ENCODE measurements around the gene DAB1.

DNA sequence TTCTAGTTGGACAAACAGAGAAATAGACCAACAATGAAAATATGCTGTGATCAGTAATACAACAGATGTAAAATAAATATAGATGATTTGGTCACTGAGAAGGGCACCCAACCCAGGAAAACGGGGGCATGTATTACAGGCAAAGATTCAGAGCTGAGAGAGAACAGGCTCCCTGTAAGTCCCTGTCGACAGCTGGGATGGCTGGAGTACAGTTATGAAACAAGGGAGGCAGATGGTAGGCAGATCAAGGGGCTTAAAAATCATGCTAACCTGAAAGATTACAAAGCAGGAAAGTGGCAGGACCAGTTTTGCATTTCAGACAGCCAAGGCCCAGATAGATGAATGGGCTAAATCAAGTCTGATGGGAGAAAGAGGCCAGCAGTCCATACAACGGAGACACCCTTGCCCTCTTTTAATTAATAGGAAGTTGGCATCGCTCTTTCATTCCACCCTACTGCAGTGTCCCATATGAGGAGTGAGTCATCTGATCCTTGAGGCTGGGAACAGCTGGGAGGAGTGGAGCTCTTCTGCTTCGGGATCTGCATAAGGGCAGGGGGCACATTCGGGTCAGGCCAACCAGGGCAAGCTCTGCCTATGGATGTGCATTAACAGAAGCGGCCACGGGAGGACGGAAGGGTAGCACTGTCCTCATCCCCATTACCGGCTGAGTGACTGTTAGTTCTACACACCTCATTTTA, 171.1 kb downstream of the DAB1 start:
- TF ChIP-seq, protein P1, sequence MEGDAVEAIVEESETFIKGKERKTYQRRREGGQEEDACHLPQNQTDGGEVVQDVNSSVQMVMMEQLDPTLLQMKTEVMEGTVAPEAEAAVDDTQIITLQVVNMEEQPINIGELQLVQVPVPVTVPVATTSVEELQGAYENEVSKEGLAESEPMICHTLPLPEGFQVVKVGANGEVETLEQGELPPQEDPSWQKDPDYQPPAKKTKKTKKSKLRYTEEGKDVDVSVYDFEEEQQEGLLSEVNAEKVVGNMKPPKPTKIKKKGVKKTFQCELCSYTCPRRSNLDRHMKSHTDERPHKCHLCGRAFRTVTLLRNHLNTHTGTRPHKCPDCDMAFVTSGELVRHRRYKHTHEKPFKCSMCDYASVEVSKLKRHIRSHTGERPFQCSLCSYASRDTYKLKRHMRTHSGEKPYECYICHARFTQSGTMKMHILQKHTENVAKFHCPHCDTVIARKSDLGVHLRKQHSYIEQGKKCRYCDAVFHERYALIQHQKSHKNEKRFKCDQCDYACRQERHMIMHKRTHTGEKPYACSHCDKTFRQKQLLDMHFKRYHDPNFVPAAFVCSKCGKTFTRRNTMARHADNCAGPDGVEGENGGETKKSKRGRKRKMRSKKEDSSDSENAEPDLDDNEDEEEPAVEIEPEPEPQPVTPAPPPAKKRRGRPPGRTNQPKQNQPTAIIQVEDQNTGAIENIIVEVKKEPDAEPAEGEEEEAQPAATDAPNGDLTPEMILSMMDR (IDR thresholded peaks at IDR 0.05): no peak
- no peak for TF ChIP-seq POLR2A (IDR thresholded peaks at IDR 0.05)
